K562 (cell line): Measurements from ENCODE around the gene ACTL10. TPM values are rescaled to one million over a fixed set of nuclear protein-coding genes. Genes with fewer than 3 reads are reported as not detected.

ENCODE experiments used
- ATAC-seq: fragments of 200-7000 bp; cut with Tn5 transposase; 3 replicates; pipeline ENCODE4 v1.9.1; 2020; ENCODE audit warnings: moderate library complexity
- BruUV-seq: library from RNA; stranded (reverse); fragments of 400-500 nt; replicated peaks from 2 replicates; lab custom pipeline; 2021; lab: Mats Ljungman, UMichigan
- CTCF ChIA-PET: fragments of 300-600 bp; formaldehyde crosslinking; extraction: SDS; loops from one replicate; lab custom pipeline; 2021; ENCODE audit warnings: low intra/inter-chr PET ratio; lab: Yijun Ruan, JAX
- POLR2A ChIA-PET: fragments of 300-600, 350-650 bp; sonication (Branson Sonifier 250); formaldehyde crosslinking; extraction: SDS; loops from one replicate; lab custom pipeline; 2021; ENCODE audit warnings: antibody characterized with exemption, inconsistent platforms; lab: Yijun Ruan, JAX
- DNase-seq, 4 experiments: peaks; one replicate each; pipeline versions ENCODE4 v3.0.0 to v3.0.0-alpha.2; 2011 to 2018; ENCODE audit warnings: low spot score in 3 of 4, mixed read lengths in 3 of 4; ENCODE audit errors: extremely low read depth in 1 of 4
- FAIRE-seq: peaks from 2 replicates; lab custom pipeline; 2011; peaks lifted over from hg19 to GRCh38; lab: Jason Lieb, UNC
- H2AFZ ChIP-seq: 2 replicates; pipeline ENCODE4 v1.6.0; 2011; ENCODE audit warnings: low read depth, low read length, control low read depth, inconsistent platforms
- H3K27ac ChIP-seq: fragments of 200-600 bp; 3 replicates; pipeline ENCODE4 v1.8.0; 2011; ENCODE audit warnings: low read depth, mild to moderate bottlenecking, control low read depth, inconsistent platforms, low read length, moderate library complexity, mixed read lengths; ENCODE audit errors: extremely low read depth
- H3K27me3 ChIP-seq, 2 experiments: fragments of 300-600 bp in 1 of 2; 2 replicates in 1 of 2; 3 replicates in 1 of 2; pipeline versions ENCODE4 v1.6.0 to v1.8.0; 2011; ENCODE audit warnings: inconsistent platforms in 2 of 2, low read length in 2 of 2, mild to moderate bottlenecking in 1 of 2, mixed read lengths in 1 of 2, moderate library complexity in 1 of 2; ENCODE audit not compliant: control insufficient read depth in 2 of 2, insufficient read depth in 2 of 2
- H3K36me3 ChIP-seq: fragments of 300-600 bp; 3 replicates; pipeline ENCODE4 v1.8.0; 2011; ENCODE audit warnings: mild to moderate bottlenecking, low read length, inconsistent platforms; ENCODE audit not compliant: control insufficient read depth, insufficient read depth
- H3K4me1 ChIP-seq, 2 experiments: fragments of 200-600 bp in 1 of 2; replicated peaks in 1 of 2; 2 replicates in 1 of 2; 3 replicates in 1 of 2; pipeline versions ENCODE4 v1.5.1 to v1.8.0; 2011; ENCODE audit warnings: inconsistent platforms in 2 of 2, low read length in 2 of 2, mild to moderate bottlenecking in 1 of 2, mixed read lengths in 1 of 2, moderate library complexity in 1 of 2; ENCODE audit not compliant: control insufficient read depth in 2 of 2, insufficient read depth in 2 of 2
- H3K4me2 ChIP-seq: 2 replicates; pipeline ENCODE4 v1.6.1; 2011; ENCODE audit warnings: low read length, control low read depth, inconsistent platforms, mixed read lengths; ENCODE audit not compliant: insufficient read depth
- H3K4me3 ChIP-seq: fragments of 200-600 bp; sonication (generic), shearing (Covaris generic); 2 replicates; pipeline ENCODE4 v1.5.1; 2016; ENCODE audit warnings: control low read depth, inconsistent platforms
- H3K79me2 ChIP-seq: fragments of 200-600 bp; 3 replicates; pipeline ENCODE4 v1.8.0; 2011; ENCODE audit warnings: low read length, inconsistent platforms; ENCODE audit not compliant: control insufficient read depth, insufficient read depth
- H3K9ac ChIP-seq, 2 experiments: 2 replicates each; pipeline versions ENCODE4 v1.6.0 to v1.6.1; 2011; ENCODE audit warnings: low read depth in 2 of 2, low read length in 2 of 2, control low read depth in 1 of 2, inconsistent platforms in 1 of 2, mild to moderate bottlenecking in 1 of 2, mixed read lengths in 1 of 2; ENCODE audit not compliant: insufficient read depth in 1 of 2
- H3K9me1 ChIP-seq: one replicate; pipeline ENCODE4 v1.6.0; 2011; ENCODE audit warnings: inconsistent platforms, mild to moderate bottlenecking, low read length, moderate library complexity; ENCODE audit not compliant: control insufficient read depth, insufficient read depth
- H3K9me3 ChIP-seq: replicated peaks from 2 replicates; pipeline ENCODE4 v1.5.1; 2011; ENCODE audit warnings: low read depth, low read length, inconsistent platforms; ENCODE audit not compliant: control insufficient read depth, insufficient read depth
- H4K20me1 ChIP-seq: replicated peaks from 2 replicates; pipeline ENCODE4 v1.6.1; 2011; ENCODE audit warnings: low read length, inconsistent platforms, mixed read lengths; ENCODE audit not compliant: control insufficient read depth, insufficient read depth
- AFF1 ChIP-seq, 2 experiments: fragments of 450-650 bp; IDR thresholded peaks; 2 replicates each; pipeline ENCODE4 v1.6.1; 2018; ENCODE audit warnings: mild to moderate bottlenecking in 2 of 2, low read depth in 1 of 2; ENCODE audit not compliant: partially characterized antibody in 2 of 2
- EHMT2 ChIP-seq: fragments of 450-650 bp; IDR thresholded peaks from 2 replicates; pipeline ENCODE4 v1.6.1; 2018; ENCODE audit warnings: antibody characterized with exemption
- EWSR1 ChIP-seq: fragments of 450-650 bp; IDR thresholded peaks from 2 replicates; pipeline ENCODE4 v1.6.1; 2018; ENCODE audit warnings: borderline replicate concordance, mild to moderate bottlenecking, low read depth, moderate library complexity; ENCODE audit not compliant: partially characterized antibody
- HLTF ChIP-seq: fragments of 450-650 bp; IDR thresholded peaks from 2 replicates; pipeline ENCODE4 v1.6.1; 2016
- PCBP1 ChIP-seq: fragments of 200-400 bp; formaldehyde crosslinking; IDR thresholded peaks from 2 replicates; pipeline ENCODE4 v1.6.1; 2018; ENCODE audit warnings: mild to moderate bottlenecking, low read depth, low read length; ENCODE audit not compliant: poor library complexity, severe bottlenecking
- RBM25 ChIP-seq: fragments of 200-400 bp; formaldehyde crosslinking; IDR thresholded peaks from 2 replicates; pipeline ENCODE4 v1.6.1; 2018; ENCODE audit warnings: low read length, low read depth, moderate library complexity; ENCODE audit not compliant: severe bottlenecking
- ZFP36 ChIP-seq: fragments of 150-350 bp; IDR thresholded peaks from 2 replicates; pipeline ENCODE4 v1.6.1; 2018; ENCODE audit warnings: low read length, low read depth; ENCODE audit not compliant: partially characterized antibody
- WGBS: fragments of 100-300 bp; shearing (Covaris generic); methylation state at CpG from one replicate; pipeline ENCODE4 v1.1.6; 2016; ENCODE audit warnings: low coverage, mixed read lengths; ENCODE audit not compliant: insufficient coverage; ENCODE audit errors: missing lambda C conversion rate; 5-methylcytosine and 5-hydroxymethylcytosine counted together
- in situ Hi-C: fragments of 300-500 bp; cut with MboI; formaldehyde crosslinking; loops from 4 replicates; pipeline ENCODE4 v1.15.0; 2018; ENCODE audit warnings: inconsistent platforms, mixed read lengths
- intact Hi-C: fragments of 100-400 bp; cut with micrococcal nuclease; formaldehyde crosslinking; loops from 2 replicates; pipeline ENCODE4 v1.14.2; 2022
- polyA plus RNA-seq, 8 experiments: library from polyadenylated mRNA; depleted of rRNA in 4 of 8; stranded (reverse) in 5 of 8; unstranded in 3 of 8; fragments of >200 nt; fragmentation: Nextera tagmentation in 2 of 8; fragmentation: Illumina TruSeq in 1 of 8; extraction: Ambion mirVana in 2 of 8; extraction: Trizol in 1 of 8; gene quantifications; 2 replicates each; pipeline versions ENCODE4 v1.2.1 to v1.2.3, GENCODE V29; 2011 to 2014; ENCODE audit warnings: inconsistent platforms in 1 of 8, missing spikeins in 1 of 8
- total RNA-seq, 7 experiments: library from RNA; depleted of rRNA in 6 of 7; stranded (reverse); fragments of >200 nt in 6 of 7; fragmentation: Illumina TruSeq in 2 of 7; extraction: Trizol in 2 of 7; gene quantifications; 2 replicates each; pipeline versions ENCODE4 v1.2.1 to v1.2.3, GENCODE V29; 2011 to 2021; ENCODE audit warnings: low replicate concordance in 1 of 7
- TF ChIP-seq, protein P1 (sequence below): sonication (generic); IDR thresholded peaks from 2 replicates; pipeline ENCODE4 v1.6.1; 2016
- TF ChIP-seq, protein P2 (sequence below): IDR thresholded peaks from 2 replicates; pipeline ENCODE4 v1.6.1; 2014; ENCODE audit warnings: antibody characterized with exemption
- TF ChIP-seq, protein P3 (sequence below): fragments of 450-650 bp; IDR thresholded peaks from one replicate; pipeline ENCODE4 v1.6.1; 2018; ENCODE audit warnings: mild to moderate bottlenecking, moderate library complexity; ENCODE audit not compliant: partially characterized antibody

The ACTL10 gene
- total and polyA plus RNA-seq, 9 of the 15 experiments (the other 6 are each of a cell fraction or from before 2014, with no cell fraction given) = 0.07 to 0.14 TPM; not detected in 7

GRCh38 chr20:33627577-33628216, 39.0 kb upstream of the ACTL10 start:
- H3K79me2 ChIP-seq = no peaks in the 10 kb centered on the region
- DNase-seq (no peak), ATAC-seq (no peak), FAIRE-seq (no peak)
- no peaks in the 10 kb centered on the region for H3K27me3 ChIP-seq
- H3K4me1 ChIP-seq = peaks cover 5 to 10% of the 10 kb centered on the region in 2 experiments; a peak in 3 of 5 replicates
- H3K4me3 ChIP-seq = no peak overlapping the region
- no peaks in the 10 kb centered on the region for H3K9me3 ChIP-seq
- ChIA-PET POLR2A (interaction anchor here (0.6 kb wide), 1 partner anchor 96 kb away, joined by 3 read pairs; no protein-coding TSS in a partner anchor), CTCF (no interaction called here)
- 74% methylated on average over 4 of the region's 4 CpGs for whole genome bisulfite sequencing
- no peak overlapping the region for H3K4me2 ChIP-seq
- H3K36me3 ChIP-seq = peaks cover 44% of the 10 kb centered on the region; the same call in 2 of the 3 replicates
- no TSS peak for BruUV-seq
- intact Hi-C loops = no loop called here
- H3K9me1 ChIP-seq = no peaks in the 10 kb centered on the region
- in situ Hi-C loops = no loop called here
- H4K20me1 ChIP-seq = no peaks in the 10 kb centered on the region
- no peak overlapping the region for H3K9ac ChIP-seq
- H2AFZ ChIP-seq = no peak overlapping the region
- no peak overlapping the region for H3K27ac ChIP-seq
- TF ChIP-seq, protein P1, sequence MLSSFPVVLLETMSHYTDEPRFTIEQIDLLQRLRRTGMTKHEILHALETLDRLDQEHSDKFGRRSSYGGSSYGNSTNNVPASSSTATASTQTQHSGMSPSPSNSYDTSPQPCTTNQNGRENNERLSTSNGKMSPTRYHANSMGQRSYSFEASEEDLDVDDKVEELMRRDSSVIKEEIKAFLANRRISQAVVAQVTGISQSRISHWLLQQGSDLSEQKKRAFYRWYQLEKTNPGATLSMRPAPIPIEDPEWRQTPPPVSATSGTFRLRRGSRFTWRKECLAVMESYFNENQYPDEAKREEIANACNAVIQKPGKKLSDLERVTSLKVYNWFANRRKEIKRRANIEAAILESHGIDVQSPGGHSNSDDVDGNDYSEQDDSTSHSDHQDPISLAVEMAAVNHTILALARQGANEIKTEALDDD = no peak
- TF ChIP-seq, protein P2, sequence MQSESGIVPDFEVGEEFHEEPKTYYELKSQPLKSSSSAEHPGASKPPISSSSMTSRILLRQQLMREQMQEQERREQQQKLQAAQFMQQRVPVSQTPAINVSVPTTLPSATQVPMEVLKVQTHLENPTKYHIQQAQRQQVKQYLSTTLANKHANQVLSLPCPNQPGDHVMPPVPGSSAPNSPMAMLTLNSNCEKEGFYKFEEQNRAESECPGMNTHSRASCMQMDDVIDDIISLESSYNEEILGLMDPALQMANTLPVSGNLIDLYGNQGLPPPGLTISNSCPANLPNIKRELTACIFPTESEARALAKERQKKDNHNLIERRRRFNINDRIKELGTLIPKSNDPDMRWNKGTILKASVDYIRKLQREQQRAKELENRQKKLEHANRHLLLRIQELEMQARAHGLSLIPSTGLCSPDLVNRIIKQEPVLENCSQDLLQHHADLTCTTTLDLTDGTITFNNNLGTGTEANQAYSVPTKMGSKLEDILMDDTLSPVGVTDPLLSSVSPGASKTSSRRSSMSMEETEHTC = no peak
- TF ChIP-seq, protein P3, sequence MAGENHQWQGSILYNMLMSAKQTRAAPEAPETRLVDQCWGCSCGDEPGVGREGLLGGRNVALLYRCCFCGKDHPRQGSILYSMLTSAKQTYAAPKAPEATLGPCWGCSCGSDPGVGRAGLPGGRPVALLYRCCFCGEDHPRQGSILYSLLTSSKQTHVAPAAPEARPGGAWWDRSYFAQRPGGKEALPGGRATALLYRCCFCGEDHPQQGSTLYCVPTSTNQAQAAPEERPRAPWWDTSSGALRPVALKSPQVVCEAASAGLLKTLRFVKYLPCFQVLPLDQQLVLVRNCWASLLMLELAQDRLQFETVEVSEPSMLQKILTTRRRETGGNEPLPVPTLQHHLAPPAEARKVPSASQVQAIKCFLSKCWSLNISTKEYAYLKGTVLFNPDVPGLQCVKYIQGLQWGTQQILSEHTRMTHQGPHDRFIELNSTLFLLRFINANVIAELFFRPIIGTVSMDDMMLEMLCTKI = no peak
- TF ChIP-seq PCBP1 (no peak), HLTF (no peak), AFF1 (IDR thresholded peaks at IDR 0.05; ENCODE audit: low read depth in 1 of 2, partially characterized antibody in 2 of 2) (no peak), ZFP36 (peak; percentile 60), RBM25 (peak; percentile 84), EWSR1 (no peak), EHMT2 (no peak)
